HG03565 (cell line): Measurements from ENCODE around the gene SLC25A42.
"Not testable (repeated sequence)": the region's sequence is repeated elsewhere in the genome, so short reads cannot be mapped to it uniquely, and the experiment has no call there.

Experiments
- ATAC-seq: cut with Tn5 transposase; IDR thresholded peaks from one replicate; pipeline ENCODE4 v1.9.1; 2021; ENCODE audit warnings: mild to moderate bottlenecking, moderate library complexity; ENCODE audit not compliant: unreplicated experiment

Gene SLC25A42

DNA sequence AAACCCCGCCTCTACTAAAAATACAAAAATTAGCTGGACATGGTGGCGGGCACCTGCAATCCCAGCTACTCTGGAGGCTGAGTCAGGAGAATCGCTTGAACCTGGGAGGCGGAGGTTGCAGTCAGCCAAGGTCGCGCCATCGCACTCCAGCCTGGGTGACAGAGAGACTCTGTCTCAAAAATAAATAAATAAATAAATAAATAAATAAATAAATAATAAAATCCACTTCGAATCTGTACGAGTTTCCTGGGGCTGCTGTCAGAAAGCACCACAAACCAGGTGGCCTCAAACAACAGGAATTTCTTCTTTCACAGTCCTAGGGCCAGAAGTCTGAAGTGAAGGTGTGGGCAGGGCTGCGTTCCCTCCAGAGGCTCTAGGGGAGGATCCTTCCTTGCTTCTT, 38.8 kb downstream of the SLC25A42 start:
- ATAC-seq = not testable (repeated sequence)

DNA sequence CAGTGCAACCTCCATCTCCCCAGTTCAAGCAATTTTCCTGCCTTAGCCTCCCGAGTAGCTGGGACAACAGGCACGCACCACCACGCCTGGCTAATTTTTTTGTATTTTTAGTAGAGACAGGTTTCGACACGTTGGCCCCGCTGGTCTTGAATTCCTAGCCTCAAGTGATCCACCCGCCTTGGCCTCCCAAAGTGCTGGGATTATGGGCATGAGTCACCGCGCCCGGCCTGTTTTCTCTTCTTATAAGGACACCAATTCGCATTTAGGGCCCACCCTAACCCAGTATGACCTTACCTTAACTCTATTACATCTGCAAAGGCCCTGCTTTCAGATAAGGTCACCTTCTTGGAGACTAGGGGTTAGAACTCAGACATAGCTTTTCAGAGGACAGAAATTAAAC, 39.4 kb downstream of the SLC25A42 start:
- no peak for ATAC-seq

DNA sequence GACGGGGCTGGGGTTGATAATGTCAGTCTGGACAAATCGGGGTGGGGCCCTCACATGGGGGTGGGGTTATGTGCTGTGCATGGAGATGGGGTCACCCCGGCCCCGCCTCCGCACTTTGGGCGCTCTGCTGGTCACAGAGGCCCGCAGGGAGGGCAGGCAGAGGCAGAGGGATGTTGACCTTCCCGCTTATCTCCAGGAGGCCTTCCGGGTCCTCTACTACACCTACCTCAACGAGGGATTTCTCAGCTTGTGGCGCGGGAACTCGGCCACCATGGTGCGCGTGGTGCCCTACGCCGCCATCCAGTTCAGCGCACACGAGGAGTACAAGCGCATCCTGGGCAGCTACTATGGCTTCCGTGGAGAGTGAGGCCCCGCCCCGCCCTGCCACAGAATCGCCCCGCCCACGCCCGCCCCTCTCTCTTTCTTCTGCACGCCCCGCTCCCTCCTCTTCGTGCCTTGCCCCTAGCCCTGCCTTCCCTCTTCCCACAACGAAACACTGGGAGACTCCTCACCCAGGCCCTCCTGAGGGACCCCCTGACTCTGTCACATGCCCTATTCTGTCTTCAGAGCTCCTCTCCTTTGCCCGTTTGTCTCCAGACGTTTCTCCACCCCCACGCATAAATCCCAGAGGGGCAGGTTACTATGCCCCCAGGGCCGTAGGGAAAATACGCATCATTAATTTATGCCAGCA, 41.7 kb downstream of the SLC25A42 start:
- no peak for ATAC-seq

DNA sequence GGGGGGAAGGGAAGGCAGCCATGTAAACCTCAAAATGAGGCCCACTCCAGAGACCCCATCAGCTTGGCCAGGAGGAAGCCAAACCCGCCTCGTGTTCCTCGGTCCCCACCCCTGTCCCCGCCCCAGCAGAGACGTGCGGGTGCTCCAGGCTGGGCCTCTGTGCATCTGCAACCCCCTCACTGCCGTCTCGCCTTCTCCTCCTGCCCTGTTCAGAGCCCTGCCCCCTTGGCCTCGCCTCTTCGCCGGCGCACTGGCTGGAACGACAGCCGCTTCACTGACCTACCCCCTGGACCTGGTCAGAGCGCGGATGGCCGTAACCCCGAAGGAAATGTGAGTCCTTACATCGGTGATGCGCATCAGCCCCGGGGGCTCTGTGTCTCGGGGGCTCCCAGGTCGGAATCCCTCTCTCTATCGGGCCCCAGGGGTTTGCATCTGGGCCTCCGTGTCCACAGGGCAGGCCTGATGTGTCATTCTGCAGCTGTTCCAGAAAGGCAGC, 42.3 kb downstream of the SLC25A42 start:
- ATAC-seq = no peak

DNA sequence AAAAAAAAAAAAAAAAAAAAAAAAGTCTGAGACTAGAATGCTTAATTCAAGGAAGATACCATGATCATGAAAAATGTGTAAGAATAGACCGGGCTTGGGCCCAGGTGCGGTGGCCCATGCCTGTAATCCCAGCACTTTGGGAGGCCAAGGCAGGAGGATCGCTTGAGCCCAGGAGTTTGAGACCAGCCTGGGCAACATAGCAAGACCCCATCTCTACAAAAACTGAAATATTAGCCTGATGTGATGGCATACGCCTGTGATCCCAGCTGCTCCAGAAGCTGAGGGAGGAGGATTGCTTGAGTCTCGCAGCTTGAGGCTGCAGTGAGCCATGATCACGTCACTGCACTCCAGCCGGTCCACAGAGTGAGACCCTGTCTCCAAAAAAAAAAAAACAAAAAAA, 43.1 kb downstream of the SLC25A42 start:
- ATAC-seq = not testable (repeated sequence)

DNA sequence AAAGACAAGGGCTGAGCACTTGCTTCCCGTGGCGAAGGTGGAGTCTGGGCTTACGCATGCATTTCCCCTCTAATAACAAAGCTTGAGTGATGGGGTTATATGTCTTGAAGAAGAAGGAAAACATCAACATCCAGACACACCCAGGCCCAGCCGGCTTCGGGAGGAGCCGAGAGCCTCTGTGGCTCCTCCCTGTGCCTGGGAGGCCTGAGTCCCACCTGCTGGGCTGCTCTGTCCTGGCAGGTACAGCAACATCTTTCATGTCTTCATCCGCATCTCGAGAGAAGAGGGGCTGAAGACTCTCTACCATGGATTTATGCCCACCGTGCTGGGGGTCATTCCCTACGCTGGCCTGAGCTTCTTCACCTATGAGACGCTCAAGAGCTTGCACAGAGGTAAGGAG, 43.9 kb downstream of the SLC25A42 start:
- ATAC-seq = no peak

DNA sequence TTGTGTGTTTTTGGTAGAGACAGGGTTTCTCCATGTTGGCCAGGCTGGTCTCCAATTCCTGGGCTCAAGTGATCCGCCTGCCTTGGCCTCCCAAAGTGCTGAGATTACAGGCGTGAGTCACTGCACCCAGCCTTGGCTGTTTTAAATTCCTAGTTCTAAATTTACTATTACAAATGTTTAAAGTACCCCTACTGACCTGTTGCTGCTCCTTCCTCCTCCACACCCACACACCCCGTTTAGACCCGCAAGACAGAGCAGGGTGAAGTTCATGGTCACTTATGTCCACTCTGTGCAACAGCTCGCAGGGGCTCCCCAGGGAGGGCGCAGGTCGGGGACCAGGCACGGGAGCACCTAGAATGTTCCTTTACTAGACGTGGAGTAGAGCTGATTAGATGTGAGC, 45.8 kb downstream of the SLC25A42 start:
- ATAC-seq = no peak

DNA sequence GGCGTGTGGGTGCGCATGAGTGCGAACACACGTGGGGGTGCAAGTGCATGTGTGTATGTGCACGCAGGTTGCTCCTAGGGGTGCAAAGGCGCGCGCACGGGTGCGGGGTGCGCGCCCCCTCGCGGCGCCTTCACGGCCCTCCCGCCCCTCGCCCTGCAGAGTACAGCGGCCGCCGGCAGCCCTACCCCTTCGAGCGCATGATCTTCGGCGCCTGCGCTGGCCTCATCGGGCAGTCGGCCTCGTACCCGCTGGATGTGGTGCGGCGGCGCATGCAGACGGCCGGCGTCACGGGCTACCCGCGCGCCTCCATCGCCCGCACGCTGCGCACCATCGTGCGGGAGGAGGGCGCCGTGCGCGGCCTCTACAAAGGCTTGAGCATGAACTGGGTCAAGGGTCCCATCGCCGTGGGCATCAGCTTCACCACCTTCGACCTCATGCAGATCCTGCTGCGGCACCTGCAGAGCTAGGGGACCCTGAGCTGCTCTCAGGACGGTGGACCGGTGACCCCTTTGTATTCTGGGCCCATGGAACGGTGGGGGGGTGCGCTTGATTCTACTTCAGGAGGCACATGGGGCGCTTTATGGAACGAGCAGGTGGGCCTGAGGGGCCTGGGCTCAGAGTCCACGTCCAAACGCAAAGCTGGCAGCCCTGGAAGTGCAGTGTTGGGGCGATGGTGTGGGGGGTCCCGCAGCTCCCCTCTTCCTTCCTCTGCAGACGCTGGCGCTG, 46.8 kb downstream of the SLC25A42 start:
- ATAC-seq = no peak

DNA sequence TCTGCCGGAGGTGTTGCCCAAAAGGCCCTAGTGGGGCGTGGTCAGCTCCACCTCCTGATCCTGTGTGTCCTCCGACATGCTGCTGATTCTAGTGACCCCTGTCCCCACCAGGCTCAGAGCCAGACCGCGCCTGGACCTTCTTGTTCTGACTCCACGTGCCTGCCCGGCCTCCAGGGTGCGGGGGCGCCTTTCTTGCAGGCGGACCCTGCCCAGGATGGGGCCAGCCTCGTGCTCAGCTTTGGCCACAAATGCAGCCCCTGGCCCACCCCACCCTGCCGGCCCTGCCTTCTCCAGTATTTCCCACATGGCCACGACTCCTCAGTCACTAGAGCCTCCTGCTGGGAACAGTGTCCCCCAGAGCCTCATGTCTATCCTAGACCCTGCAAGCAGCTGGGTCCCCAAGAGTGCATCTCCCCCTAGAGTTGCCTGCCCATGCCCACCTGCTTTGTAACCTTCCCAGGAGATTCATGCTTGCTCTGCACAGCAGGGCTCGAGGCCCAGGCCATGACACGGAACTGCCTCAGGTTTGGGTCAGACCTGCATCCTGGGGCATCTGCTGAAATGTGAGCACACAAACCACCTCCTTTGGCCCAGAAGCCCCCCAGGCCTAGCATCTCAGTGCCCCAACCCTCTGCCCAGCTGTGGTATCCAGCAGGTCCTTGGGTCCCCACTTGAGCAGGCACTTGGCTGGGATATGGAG, 47.5 kb downstream of the SLC25A42 start:
- no peak for ATAC-seq

DNA sequence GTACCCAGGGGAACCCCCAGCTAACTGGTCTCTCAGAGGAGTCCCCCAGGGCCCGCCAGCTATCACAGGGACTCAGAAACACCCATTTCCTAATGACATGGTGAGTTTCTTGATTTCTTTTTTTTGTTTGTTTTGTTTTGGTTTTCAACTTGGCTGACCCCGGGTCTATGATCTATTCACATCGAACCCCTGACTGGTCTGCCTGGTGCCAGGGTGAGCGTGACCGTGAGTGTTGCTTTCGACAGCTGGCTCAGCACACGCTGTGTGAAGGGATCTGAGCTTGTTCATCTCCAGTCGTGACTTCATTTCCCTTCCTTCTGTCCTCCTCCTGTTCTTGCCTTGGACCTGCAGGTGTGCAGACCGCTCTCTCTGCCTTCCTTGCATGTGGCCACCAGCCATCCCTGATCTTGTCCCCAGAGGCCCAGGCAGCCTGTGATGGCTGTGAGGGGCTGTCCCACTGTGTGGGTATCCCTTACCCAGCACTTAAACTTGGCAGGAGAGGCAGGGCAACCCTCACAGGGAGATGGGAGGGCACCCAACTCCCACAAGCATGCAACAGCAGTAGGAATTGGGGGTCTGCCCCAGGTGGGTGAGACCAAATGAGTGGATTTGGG, 48.3 kb downstream of the SLC25A42 start:
- ATAC-seq = no peak

DNA sequence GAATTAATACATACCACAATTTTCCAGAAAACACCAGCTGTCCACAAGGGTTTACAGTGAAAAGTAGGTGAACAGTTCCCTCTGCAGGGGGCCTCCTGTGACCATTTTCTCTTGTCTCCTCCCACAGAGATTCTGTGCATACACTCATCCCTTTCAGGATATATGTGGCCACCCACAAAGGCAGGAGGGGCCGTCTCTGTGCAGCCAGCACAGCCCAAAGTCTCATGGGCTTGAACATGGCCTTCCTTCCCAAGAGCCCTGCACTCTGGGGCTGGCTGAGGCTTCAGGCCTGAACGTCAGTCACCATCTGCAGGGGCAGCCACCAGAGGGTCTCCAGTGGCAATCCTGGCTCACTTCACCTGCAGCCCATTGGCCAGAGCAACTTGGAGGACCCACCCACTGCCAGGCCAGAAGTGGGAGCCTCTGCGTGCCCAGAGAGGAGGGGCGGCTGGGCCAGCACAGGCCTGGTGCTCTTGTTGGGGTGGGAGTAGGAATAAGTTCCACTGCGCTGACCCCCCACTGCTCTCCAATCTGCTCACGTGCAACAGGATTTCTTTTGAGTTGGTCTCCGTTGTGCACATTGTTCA, 49.3 kb downstream of the SLC25A42 start:
- ATAC-seq = no peak

DNA sequence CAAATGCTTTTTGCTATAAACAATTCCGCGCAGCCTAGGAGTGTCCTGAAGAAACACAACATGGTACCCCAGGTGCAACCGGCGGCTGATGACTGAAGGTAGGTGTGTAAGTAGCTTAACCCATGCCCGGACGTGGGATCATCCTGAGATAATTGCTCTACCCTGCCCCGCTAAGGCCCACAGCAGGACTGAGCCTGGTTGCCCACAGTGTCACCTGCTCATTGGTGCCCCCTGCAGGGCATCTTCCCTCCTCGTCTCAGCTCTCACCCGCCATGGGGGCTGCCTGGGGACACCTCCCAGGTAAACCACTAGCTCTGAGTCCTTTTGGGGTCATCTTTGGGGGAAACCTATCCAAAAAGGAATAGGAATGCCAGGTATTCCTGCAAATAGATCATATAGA, 52.2 kb downstream of the SLC25A42 start:
- no peak for ATAC-seq

DNA sequence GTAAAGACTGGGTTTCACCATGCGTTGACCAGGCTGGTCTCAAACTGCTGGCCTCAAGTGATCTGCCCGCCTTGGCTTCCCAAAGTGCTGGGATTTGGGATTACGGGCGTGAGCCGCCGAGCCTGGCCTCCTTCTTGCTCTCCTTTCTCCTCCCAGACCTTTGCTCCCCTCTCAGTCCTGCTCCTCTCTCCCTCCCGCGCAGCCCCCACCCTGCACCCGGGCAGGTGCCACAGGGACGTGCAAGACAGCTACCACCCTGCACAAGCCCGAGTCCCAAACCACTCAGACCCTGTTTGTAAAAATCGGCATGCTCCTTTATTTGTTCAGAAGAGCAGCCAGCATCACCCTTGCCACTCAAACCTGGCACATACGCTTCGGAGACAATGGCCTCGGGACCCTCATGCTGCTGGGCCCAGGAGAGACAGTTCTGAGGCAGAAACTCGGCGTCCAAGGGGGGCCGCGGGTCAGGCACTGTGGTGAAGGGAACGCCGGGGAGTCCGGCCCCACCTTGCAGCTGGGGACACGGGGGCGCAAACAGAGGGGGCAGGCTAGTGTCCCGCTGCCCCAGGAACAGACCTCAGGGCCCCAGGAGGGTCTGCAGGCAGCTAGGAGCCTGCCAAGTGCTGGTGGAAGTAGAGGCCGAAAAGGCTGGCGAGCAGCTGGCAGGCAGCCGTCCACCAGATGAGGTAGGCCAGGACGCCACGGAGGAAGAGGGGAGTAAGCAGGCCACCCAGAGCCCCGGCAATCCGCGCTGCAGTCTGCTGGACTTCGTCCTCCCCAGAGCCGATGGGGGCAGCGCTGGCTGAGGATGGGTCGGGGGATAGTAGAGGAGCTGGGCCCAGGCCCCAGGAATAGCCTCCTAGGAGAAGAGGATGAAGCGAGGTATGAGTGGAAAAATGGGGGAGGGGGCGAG, 55.8 kb downstream of the SLC25A42 start:
- no peak for ATAC-seq

DNA sequence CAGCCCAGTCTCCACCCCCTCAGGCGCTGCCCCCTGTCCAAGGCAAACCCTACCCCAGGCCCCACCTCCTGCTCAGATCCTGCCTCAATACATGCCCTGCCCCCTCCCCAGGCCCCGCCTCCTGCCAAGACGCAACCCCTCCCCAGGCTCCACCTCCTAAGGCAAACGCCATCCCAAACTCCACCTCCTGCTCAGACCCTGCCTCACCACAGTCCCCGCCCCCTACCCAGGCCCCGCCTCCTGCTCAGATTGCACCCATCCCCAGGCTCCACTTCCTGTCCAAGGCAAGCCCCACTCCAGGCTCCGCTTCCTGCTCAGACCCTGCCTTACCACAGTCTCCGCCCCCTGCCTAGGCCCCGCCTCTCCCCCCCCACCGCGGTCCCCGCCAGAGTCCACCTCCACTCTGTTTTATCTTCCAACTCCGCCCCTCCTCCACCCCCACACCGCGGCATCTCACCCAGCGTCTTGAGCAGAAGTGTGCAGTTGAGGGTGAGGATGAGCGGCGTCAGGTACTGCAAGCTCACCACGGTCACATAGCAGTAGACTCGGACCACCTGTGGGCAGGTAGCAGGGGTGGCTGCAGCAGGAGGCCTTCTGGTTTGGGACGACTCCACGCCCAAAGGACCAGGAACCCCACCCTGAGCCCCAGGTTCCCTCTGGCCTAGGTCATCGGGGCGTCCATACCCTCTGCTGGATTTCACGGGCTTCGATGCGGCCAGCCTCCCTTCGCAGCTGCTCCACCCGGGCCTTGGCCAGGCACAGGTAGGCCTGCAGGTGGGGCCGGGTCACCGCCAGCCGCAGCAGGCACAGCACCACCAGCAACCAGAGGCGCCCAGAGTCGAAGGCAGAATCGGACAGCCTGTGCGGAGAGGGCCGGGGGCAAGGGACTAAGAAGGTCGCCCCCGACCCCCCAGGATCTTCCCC, 56.8 kb downstream of the SLC25A42 start:
- no peak for ATAC-seq

DNA sequence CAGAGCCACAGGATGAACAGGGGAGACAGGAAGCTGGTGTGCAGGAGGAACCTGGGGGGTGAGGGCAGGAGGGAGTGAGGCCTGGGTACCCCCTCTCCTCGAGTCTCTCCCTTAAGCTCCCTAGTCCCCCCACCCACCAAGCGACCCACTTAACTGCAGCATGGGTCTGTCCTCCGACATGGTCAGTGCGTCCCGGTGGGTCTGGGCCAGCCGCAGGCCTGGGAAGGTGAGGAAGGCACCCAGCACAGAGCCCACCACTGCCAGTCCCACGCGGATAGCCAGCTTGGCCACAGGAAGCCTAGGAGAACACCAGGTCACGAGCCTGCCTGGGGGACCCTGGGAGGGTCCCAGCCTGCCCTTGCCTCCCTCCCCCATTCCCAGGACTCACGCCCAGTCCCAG, 57.6 kb downstream of the SLC25A42 start:
- no peak for ATAC-seq

DNA sequence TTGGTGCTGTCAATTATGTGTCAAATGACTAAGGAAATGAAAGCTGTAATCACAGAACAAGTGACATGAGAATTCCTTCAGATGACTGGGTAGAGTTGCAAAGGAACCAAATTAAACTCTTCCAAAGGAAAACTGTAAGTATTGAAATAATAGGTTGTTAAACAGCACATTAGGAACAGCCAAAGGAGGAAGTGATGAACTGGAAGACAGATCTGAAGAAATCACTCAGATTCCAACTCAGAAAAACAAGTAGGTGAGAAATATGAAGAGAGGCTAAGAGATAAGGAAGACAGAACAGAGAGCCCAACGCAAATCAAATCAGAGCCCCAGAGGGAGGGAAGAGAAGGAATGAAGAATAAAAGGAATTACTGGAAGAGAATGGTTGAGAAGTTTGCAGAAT, 59.1 kb downstream of the SLC25A42 start:
- ATAC-seq = no peak

DNA sequence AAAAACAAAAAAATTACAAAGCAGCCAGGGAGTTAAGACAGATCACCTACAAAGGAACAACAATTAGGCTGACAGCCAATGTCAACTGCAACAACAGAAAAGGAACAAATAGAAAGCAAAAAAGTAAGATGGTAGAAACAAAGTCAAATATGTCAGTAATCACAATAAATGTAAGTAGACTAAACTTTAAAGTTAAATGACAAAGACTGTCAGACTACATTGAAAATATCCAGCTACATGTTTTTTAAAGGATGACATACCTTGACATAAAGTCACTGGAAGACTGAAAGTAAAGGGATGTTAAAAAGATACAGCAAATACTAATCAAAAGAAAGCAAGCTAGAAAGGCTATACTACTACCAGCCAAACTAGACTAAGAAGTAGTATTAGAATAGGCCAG, 59.6 kb downstream of the SLC25A42 start:
- no peak for ATAC-seq

DNA sequence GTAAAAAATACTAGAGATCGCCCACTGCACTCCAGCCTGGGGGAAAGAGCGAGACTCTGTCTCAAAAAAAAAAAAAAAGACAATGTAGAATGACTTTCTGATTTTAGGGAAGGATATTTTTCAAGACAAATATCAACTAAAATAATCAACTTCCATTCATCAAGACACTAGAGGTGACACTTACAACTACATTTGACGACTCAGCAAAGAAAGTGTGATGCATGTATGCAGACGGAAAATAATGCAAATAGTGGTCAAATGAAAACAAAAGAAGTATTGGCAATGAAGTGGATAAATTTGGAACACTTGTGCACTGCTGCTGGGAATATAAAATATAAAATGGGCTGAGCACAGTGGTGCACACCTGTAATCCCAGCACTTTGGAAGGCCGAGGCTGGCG, 62.3 kb downstream of the SLC25A42 start:
- ATAC-seq = no peak

DNA sequence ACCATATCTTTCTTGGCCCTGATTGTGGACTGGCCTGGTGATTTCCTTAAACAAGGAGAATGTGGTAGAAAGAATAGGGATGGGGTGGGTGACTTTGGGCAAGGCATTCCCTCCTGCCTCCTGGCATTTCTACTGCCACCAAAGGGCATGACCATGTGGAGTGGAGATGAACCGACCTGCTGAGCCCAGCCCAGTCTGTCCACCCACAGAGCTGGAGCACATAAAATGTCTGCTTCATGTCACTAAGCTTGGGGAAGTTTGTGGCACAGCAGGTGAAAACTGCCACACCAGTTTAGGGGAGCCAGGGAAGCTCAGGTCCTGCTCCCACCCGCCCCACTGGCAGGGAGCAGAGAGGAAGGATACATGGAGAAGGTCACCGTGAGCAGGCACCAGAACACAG, 68.2 kb downstream of the SLC25A42 start:
- no peak for ATAC-seq
